ENCODE results near the gene MEOX2.

The MEOX2 gene

DNA sequence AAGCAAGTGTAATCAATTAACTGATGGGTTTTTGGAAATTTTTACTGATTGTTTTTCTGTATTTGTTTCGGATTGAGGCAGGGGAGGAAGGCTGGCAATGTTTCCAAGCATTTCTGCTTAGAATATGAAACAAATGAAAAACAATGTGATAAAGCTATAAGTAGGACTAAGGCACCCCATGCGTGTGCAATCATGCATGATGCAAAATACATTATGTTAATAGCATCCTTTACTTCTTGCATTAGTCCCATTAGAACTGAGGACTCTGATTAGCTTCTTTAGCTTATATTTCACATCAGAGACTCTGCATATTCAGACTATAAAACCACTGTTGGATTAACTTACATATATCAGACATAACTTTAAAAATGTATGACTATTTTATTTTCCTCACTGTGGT, 76.0 kb downstream of the MEOX2 start:
- no peak for DNase-seq (ENCODE audit: low read depth)

DNA sequence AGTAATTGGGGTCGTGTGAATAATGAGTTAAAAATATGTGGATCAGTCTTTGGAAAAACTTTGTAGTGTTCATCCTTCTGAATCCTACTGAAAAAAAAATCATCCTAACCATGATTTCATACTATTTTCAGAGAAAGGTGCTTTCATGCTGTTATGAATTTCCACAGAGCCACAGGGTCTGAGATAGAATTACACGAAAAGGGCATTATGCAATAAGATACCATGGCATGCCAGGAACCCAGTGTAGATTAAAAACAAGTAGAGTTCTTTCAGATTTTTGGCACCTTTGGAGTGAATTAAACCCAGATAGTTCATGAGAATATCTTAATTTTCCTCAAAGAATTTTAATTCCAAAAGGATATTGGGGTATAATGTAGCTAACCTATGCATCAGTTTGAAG, 77.2 kb downstream of the MEOX2 start:
- DNase-seq (ENCODE audit: low read depth): no peak

DNA sequence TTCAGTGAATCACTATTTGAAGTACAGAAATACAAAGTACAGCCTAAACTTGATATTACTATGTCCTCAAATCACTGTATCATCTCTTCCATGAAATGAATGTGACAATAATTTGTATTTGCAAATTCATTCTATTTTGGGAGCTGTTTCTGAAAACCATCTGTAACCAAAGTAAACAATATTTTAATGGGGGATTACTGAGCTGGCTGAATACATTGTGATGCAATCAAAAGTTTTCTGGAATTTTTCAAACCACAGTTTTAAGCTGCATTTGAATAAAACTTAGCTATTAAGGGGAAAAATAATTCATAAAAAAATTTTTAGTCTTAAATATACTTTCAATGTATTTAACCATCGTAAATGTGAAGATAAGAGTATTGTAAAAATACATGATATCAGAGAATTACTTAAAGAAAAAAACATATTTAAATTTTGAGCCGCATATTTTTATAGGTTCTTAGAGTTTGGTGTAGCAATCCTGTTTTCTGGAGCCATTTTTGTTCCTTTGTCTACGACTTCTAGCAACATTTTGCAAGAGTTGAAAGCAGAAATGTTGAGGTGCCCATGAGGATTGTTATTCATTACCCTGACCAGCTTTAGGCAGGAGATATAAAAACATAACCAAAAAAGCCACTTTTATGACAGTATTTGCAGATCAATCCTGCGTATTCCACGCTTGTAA, 78.8 kb downstream of the MEOX2 start:
- DNase-seq (ENCODE audit: low read depth): no peak

DNA sequence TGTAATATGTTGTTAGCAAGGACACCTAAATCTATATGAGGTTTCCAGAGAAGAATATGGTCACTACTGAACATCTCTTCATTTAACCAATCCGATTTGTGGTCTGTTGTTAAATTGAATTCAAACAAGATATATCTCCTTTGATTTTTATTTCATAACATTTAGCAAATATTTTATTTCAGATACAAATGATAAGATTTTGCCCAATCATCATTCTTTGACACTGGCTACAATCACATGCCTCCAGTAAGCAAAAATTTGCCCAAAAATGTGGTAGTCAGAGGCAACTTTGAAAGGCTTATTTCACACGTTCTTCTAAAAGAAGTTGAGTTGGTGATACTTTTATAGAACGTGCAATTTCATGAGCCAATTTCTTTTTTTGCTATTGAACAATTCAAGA, 79.9 kb downstream of the MEOX2 start:
- DNase-seq (ENCODE audit: low read depth): no peak

DNA sequence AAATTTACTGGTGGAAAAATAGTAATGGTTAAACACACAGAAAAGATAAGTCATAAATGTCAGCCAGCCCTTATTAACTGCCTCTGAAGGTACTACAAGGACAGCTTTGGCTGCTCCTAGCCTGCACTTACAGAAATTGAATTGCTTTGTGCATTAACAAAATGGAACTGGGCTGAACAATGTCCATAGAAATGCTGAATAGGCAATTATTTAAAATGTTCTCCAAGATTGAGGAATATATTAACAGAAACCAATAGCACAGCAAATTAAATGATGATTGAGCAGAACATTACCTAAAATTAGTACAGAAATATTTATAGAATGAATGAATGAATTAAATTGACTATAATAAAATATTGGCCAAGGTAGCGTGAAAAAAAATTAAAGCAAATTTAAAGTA, 82.3 kb downstream of the MEOX2 start:
- DNase-seq (ENCODE audit: low read depth): no peak

DNA sequence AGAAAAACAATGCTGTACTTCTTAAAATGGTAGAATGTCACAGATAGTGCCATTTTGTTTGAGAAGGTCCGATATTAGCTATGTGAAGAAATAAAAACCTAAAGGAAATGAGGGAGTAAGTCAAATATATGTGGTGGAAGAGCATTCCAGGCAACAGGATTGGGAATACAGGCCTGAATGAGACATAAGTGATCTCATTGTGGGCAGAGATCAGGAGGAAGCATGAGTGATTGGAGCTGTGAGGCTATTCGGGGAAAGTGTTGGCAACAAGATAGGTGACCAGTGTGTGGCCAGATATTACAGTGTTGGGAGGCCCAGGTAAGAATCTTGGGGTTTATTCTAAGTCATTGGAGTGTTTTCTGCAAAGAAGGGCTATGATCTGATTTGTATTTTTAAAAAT, 83.4 kb downstream of the MEOX2 start:
- DNase-seq (ENCODE audit: low read depth): no peak

DNA sequence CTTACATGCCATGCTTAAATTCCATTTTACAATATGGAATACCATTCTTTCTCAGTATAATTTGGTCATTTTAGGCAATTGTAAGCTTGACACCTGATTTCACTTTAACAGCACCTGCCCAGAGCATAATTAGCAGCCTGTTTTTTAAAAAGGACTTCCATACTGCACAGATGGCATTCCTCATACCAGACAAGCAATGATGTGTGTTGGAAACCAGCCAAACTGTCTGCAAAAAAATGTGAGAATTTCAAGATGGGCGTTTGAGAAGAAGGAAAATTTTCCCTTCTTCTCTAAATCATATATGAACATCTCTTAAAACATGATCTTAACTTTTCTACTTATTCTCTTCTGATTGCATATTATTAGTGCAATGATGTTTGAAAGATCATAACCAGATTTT, 84.2 kb downstream of the MEOX2 start:
- no peak for DNase-seq (ENCODE audit: low read depth)

DNA sequence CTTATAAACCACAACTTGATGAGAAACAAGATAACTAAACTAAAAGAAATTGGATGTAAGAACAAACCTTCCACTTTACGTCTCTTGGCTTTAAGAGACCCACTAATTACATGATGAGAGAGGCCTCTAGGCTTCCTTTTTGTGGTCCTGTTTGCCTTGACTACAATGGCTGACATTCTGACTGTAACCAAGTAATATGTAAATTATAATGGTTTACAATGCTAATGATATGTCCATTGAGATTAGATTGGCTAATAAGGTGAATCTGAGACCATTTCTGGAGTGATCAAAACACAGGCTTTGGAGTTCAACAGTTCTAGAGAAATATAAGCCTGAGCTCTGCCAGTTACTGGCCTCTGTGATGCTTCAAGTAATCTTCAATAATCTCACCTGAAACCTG, 85.3 kb downstream of the MEOX2 start:
- no peak for DNase-seq (ENCODE audit: low read depth)

DNA sequence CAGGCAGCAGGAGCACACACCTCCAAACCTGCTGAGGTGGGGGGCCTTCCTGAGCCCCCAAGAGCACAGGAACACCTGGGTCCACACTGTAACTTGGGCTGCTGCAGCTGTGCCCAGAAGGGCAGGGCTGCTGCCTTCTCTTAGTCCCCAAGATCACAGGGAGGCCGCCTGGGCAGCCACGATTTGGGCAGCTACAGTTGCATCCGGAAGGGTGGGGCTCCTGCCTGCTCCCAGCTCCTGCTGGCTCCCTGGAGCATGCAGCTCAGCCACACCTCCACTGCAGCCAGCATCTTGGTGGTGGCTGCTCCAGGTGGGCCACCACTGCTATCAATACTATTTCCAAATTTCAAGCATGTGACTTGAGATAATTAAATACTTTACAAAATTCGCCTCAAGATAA, 86.2 kb downstream of the MEOX2 start:
- no peak for DNase-seq (ENCODE audit: low read depth)

DNA sequence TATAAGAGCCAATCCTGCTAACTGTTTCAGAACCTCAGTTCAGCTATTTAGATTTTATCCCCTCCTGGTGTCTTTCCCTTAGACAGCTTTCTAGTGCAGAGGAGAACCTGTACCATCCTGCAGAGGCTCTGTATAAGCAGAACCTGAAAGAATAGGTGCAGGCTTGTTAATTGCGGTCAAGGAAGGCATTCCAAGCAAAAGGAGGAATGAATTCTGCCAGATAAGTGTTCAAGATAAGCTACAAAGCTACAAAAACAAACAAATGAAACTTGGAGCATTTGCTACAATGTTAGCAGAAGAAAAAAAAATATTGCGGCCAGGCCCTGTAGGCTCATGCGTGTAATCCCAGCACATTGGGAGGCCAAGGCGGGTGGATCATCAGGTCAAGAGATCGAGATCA, 92.0 kb downstream of the MEOX2 start:
- DNase-seq (ENCODE audit: low read depth): no peak

DNA sequence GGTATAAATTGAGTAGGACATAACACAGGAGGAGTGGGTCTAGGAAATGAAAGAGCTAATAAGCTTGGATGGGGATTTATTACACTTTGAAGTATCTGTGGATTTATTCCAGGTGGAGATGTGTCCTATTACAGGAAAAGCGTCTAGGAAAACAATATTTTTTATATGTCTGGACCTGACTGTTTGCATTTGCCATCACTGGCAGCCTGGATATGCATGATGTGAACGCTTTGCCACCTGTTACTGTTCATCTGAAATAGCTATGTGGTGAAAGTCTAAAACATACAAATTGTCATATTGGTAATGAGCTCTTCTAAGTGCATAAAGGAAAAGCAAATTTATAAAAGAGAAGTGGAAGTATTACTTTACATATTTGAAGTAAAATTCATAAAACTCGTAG, 93.1 kb downstream of the MEOX2 start:
- DNase-seq (ENCODE audit: low read depth): no peak

DNA sequence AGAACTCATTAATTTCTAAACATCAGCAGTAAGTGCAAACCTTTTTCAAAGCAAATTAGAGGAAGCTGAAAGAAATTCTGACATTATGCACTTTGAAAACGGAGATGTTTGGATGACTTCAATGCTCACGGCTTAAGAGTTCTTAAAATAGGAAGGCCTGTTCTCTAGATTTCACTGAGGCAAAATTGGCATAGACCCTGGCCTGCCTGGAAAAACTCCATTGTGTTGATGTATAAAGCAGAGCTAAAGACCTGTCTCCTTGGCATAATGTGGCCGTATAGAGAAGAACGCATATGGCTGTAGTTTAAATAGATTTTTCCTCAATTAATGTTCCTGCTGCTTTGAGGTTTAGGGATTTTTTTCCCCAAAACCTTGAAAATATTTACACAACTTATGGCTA, 100.2 kb downstream of the MEOX2 start:
- DNase-seq (ENCODE audit: low read depth): no peak

DNA sequence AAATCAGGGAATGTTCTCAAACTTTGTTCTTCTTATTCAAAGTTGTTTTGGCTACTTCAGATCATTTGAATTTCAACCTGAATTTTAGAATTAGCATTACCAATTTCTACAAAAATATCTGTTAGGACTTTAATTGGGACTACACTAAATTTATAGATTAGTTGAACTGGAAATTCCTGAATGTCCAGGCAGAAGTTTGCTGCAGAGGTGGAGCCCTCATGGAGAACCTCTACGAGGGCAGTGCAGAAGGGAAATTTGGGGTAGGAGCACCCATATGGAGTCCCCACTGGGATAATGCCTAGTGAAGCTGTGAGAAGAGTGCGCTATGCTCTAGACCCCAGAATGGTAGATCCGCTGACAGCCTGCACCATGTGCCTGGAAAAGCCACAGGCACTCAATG, 101.9 kb downstream of the MEOX2 start:
- no peak for DNase-seq (ENCODE audit: low read depth)

DNA sequence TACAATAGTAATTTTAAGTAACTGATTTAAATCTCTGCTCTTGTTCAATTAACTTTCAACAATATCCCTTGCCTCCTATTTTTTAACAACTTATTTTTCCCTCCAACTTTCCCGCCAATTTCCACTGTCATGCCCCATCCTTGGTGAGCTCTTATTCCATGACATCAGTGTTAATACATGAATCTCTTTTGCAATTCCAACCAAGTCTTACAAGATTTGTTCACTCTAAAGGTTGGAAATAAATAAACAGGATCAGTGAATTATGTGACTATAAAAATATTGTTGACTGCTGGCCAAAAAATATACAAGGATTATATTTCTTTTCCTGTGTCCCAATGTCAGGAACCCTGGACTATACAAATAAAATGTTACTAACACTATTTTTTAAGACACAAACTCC, 103.7 kb downstream of the MEOX2 start:
- no peak for DNase-seq (ENCODE audit: low read depth)

DNA sequence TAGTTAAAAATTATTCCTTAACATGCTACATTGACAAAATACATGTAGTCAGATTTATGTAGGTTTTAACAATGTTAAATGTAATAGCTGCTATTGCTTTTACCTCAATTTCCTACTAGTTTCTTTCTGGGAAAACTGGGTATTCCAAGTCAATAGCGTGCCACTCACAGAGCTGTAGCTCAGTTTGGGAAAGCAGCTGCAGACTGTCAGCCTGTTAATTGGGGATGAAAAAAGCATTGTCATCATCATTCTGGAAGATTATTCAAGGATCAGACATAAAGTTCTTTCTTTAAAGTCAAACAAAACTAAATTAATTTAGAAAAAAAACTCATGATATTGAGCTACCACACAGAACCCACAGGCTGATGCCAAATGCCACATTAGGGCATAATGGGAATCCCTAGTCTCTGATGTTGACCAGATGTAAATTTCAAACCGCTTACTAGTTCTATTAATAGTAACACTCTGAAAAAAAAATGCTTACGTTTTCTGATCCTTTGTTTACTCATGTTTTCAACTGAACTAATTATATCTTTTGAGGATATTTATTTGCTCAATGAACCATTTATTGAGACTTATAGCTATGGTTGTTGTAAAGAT, 105.0 kb downstream of the MEOX2 start:
- no peak for DNase-seq (ENCODE audit: low read depth)

DNA sequence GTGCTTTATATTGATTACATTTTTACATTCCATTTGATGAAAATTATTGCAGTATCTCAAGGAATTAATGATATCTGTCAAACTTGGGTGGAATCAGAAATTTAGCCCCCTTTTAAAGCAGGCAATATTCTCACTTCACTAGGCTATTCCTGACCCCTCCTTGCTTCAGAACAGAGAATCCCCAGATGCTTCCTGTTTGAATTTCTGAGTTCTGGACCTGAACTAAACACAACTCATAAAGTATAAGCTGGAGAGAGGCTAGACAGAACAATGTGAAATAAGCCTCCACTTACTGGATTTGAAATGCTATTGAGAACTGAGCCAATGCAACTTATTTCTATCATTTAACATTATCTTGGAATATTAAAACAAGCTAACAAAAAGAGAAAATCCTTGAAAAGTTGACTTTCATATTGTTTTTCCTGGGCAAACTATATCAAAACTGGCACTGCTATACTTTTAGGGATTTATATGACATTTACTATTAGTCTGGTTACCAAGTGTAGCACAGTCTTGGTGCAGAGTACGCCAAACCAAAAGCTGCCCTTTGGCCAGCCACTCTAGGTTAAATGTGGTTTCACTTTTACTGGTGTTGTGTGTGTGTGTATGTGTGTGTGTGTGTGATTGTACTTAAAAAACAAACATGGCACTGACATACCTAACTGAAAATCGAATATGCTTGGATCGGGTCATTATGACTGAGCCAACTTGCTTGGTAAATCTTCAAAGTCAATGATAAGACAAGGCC, 105.7 kb downstream of the MEOX2 start:
- no peak for DNase-seq (ENCODE audit: low read depth)

DNA sequence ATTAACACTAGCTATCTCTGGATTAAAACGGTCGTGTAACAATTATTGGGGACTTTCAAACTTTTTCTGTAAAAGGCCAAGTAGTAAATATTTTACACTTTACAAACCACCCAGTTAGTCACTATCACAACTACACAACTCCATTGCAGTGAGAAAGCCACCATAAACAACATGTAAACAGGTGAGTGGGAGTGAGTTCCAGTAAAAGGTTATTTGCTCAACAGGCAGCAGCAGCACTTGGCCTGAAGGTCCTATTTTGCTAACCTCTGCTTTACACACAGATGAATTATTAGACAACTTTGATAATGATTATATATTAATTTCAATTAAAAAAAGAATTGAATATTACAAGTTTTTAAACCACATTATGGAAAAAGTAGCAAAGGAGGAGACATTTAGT, 108.9 kb downstream of the MEOX2 start:
- no peak for DNase-seq (ENCODE audit: low read depth)

DNA sequence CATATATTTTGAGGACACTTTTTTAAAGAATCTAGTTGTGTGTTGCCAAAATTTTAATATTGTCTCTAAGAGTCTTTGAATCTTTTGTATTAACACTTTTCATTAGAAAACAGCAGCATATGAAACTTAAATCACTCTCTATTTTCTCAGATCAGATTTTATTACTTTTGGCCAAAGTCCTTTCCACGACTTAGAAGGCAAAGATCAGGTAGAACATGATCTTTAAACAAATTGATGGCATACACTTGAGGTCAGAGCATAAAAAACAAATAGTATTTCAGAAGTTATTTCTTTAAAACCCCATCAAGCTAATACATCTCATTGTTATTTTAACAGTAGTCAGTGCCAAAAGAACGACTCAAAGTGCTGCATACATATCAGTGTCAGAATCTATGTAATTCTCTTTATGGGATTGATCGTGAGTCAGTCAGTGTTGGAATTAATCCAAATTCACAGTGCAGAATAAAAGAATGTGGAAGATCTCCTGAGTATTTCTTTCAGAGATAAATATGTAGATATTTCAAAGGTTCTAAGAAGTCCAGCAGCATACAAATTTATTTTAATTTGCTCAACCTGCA, 115.1 kb downstream of the MEOX2 start:
- no peak for DNase-seq (ENCODE audit: low read depth)

DNA sequence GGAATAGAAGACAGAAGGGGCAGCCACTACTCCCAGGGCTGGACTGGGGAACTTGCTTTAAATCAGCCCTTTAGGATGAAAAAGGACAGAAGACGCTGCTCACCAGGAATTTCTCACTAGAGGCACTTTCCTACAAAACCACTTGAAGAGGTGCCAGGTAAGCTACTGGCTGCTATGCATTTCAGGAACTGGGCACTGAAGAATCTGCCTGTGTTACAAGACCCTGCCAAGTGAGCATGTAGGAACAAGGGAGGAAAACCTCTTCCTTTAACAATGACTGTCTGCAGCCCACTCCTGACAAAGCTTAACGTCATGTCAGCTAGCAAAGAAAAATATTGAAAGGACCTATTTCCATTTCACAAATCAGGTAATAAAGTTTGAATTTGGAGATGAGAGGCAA, 118.8 kb downstream of the MEOX2 start:
- DNase-seq (ENCODE audit: low read depth): no peak

DNA sequence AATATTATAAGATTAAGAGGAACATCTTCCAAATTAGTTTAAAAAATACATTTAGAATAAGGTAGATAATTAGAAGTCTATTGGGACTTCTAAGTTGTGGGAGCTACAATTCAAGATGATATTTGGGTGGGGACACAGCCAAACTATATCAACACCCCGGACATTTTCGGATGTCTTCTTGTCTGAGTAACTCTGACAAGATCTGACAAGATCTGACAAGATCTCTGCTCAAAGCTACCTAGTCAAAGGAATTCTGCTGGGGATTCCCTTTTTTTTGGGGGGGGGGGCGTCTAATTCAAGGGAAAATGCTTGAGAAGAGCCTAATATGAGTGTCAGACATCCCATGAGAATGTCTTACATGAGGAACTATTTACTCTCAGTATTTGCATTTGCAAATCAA, 119.4 kb downstream of the MEOX2 start:
- DNase-seq (ENCODE audit: low read depth): no peak

DNA sequence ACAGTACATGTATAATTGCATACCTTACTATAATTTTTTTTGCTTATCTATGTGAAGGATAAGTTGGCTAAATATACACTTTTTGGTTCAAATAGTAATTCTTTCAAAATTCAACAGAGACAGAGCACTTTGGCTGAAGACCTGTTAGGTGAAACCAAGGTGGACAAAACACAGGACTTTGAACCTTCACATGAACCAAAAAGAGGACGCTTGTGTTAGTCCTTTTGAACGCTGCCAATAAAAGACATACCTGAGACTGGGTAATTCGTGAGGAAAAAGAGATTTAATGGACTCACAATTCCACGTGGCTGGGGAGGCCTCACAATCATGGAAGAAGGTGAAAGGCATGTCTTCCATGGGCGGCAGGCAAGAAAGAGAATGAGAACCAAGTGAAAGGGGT, 120.0 kb downstream of the MEOX2 start:
- DNase-seq (ENCODE audit: low read depth): no peak

DNA sequence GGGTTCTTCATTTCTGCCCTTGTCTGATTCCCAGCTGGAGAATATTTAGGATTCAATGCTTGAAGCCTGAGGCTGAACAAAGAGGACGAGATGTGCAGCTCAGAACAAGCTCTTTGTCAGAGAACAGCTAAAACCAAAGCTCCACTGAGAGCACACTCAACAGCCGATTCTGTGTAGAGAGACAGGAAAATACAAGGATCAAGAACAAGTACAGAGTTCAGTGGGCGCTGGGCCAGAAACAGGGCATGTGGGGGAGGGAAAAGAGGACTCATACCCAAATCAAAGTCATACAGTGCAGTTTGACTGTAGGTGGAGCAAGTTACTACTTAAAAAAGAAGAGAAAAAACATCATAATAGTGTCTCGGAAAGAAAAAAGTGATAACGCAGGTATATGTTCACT, 124.6 kb downstream of the MEOX2 start, which contains the start of gene AGMO:
TSS of gene AGMO (minus strand) at position 181 of the 400 bp plus-strand sequence.
- no peak for DNase-seq (ENCODE audit: low read depth)
